ENCODE data around the gene COQ9.

DNA sequence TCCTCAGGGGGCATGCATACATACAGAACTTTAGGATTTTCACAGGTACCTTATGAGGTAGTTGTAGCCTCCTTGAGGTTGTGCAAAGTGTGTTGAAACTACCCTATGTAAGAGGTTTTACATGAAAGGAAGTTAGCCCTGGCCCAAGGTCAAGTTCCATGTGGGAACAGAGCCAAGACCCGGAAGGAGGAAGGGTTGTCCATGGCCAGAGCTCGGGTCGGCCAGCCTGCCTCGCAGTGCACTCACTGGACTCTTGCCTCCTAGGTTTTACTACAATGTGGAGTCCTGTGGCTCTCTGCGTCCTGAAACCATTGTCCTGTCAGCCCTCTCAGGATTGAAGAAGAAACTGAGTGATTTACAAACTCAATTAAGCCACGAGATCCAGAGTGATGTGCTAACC lies 23.4 kb downstream of the COQ9 start:
- TF ChIP-seq ZC3H10 (CRISPR knock-in tag; IDR thresholded peaks at IDR 0.05) (no peak), CSDC2 (CRISPR knock-in tag; IDR thresholded peaks at IDR 0.05) (no peak), SNAI2 (CRISPR knock-in tag; IDR thresholded peaks at IDR 0.05) (no peak), ZNF70 (CRISPR knock-in tag; IDR thresholded peaks at IDR 0.05) (no peak), ZFP3 (CRISPR knock-in tag; IDR thresholded peaks at IDR 0.05) (no peak), RARB (CRISPR knock-in tag; IDR thresholded peaks at IDR 0.05) (no peak), ISL1 (CRISPR knock-in tag; IDR thresholded peaks at IDR 0.05) (no peak), ZFP30 (CRISPR knock-in tag; IDR thresholded peaks at IDR 0.05) (no peak), TOX (CRISPR knock-in tag; IDR thresholded peaks at IDR 0.05; ENCODE audit: borderline replicate concordance) (no peak), ARNTL (CRISPR knock-in tag; IDR thresholded peaks at IDR 0.05; ENCODE audit: borderline replicate concordance, low read depth) (no peak), ZNF565 (CRISPR knock-in tag; conservative IDR thresholded peaks at IDR 0.05; ENCODE audit: low read depth) (no peak)
- TF ChIP-seq, protein P1, sequence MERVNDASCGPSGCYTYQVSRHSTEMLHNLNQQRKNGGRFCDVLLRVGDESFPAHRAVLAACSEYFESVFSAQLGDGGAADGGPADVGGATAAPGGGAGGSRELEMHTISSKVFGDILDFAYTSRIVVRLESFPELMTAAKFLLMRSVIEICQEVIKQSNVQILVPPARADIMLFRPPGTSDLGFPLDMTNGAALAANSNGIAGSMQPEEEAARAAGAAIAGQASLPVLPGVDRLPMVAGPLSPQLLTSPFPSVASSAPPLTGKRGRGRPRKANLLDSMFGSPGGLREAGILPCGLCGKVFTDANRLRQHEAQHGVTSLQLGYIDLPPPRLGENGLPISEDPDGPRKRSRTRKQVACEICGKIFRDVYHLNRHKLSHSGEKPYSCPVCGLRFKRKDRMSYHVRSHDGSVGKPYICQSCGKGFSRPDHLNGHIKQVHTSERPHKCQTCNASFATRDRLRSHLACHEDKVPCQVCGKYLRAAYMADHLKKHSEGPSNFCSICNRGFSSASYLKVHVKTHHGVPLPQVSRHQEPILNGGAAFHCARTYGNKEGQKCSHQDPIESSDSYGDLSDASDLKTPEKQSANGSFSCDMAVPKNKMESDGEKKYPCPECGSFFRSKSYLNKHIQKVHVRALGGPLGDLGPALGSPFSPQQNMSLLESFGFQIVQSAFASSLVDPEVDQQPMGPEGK (CRISPR knock-in tag; IDR thresholded peaks at IDR 0.05; ENCODE audit: borderline replicate concordance), result no peak
- TF ChIP-seq, protein P2, sequence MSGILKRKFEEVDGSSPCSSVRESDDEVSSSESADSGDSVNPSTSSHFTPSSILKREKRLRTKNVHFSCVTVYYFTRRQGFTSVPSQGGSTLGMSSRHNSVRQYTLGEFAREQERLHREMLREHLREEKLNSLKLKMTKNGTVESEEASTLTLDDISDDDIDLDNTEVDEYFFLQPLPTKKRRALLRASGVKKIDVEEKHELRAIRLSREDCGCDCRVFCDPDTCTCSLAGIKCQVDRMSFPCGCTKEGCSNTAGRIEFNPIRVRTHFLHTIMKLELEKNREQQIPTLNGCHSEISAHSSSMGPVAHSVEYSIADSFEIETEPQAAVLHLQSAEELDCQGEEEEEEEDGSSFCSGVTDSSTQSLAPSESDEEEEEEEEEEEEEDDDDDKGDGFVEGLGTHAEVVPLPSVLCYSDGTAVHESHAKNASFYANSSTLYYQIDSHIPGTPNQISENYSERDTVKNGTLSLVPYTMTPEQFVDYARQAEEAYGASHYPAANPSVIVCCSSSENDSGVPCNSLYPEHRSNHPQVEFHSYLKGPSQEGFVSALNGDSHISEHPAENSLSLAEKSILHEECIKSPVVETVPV (CRISPR knock-in tag; IDR thresholded peaks at IDR 0.05), result no peak

Measured in SK-N-SH treated with all-trans-retinoic acid at 6 μM for 48 hours (cell line).